ENCODE measurements around the gene MRPS33.

The MRPS33 gene

DNA sequence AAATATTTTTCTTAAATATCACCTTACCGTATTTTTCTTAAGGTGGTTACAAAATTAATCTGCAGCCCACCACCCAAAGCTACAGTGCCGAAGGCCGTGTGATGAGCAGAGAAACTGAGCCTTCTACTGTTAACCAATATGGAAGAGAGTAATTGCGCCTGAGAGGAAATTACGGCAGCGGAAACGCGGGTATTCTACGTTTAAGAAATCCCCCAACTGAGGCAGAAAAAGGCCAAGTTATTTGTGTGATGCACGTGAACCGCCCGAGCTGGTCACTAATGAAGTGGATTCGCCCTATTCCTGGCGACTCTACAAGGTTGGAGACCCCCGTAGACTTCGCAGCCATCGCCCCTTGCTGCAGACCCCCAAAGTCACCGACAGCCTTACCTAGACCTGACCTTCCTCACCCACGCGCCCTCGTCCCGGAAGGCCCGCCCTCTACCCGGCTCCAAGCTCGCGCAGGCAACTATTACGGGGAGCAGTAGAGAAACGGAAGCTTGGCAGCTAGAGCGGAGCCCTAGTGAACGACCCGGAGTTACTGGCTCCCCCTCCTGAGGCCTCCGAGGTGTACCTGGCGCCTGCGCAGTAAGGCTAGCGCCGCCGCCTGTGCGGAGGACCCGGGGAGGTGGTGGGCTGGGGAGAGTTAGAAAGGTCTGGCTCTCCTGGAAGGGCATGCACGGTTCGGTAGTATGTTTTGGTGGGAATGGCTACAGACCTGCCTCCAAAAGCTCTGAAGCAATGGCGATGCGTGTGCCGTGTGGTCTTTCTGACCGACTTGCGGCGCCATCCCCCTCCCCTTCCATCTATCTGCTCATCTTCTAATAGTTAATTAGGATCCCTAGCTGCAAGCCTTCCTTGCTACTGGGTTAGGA is at the start of gene MRPS33:
Gene MRPS33 (minus strand): TSS at position 429 of the 872 bp plus-strand sequence. CDS start 4,319 bp downstream, outside the sequence.
- DNase-seq (ENCODE audit: low read depth), result peak; percentile 97
- TF ChIP-seq, protein P1, sequence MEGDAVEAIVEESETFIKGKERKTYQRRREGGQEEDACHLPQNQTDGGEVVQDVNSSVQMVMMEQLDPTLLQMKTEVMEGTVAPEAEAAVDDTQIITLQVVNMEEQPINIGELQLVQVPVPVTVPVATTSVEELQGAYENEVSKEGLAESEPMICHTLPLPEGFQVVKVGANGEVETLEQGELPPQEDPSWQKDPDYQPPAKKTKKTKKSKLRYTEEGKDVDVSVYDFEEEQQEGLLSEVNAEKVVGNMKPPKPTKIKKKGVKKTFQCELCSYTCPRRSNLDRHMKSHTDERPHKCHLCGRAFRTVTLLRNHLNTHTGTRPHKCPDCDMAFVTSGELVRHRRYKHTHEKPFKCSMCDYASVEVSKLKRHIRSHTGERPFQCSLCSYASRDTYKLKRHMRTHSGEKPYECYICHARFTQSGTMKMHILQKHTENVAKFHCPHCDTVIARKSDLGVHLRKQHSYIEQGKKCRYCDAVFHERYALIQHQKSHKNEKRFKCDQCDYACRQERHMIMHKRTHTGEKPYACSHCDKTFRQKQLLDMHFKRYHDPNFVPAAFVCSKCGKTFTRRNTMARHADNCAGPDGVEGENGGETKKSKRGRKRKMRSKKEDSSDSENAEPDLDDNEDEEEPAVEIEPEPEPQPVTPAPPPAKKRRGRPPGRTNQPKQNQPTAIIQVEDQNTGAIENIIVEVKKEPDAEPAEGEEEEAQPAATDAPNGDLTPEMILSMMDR (IDR thresholded peaks at IDR 0.05; ENCODE audit: insufficient read depth, low read depth, low read length, missing control alignments), result peak; percentile 74

DNA sequence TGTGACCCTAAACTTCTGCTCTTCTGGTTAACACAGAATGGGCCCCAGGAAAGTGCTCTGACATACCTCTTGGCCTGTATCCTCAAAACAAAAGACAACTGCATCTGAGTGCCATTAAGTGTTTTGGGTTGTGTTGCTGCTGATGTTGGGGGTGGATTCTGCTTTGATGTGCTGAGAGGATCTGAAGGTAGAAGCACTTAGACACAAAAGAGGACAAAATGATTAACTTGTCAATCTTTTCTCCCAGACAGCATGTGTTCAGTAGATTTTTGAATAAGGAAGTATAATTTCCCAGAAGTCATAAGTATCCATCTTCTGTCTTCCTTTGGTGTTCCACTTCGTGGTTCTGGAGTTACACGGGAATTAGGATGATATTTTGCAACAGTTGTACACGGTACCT is 43.0 kb upstream of the MRPS33 start:
- DNase-seq (ENCODE audit: low read depth), result no peak
- TF ChIP-seq, protein P1 (IDR thresholded peaks at IDR 0.05; ENCODE audit: insufficient read depth, low read depth, low read length, missing control alignments), result no peak
- H3K4me3 ChIP-seq (ENCODE audit: low read depth, low read length), result no peak overlapping the region

More for the DNA sequence above, at the start of gene MRPS33:
- H3K4me3 ChIP-seq (ENCODE audit: low read depth, low read length), result peak within 1 kb of the TSS; percentile 86

DNA sequence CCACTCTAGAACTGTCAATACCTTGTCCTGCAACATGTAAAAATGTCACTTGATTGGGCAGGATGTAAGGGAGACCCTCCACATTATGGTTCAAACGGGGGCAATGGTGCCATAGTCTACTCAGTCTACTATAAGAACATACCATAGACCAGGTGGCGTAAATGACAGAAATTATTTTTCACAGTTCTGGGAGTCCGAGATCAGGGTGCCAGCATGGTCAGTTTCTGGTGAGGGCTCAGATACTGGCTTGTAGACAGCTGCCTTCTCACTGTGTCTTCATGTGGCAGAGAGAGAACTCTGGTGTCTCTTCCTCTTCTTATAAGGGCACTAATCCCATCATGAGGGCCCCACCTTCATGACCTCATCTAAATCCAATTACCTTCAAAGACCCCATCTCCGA is 40.4 kb upstream of the MRPS33 start:
- DNase-seq (ENCODE audit: low read depth), result no peak
- TF ChIP-seq, protein P1 (IDR thresholded peaks at IDR 0.05; ENCODE audit: insufficient read depth, low read depth, low read length, missing control alignments), result no peak
- H3K4me3 ChIP-seq (ENCODE audit: low read depth, low read length), result no peak overlapping the region

DNA sequence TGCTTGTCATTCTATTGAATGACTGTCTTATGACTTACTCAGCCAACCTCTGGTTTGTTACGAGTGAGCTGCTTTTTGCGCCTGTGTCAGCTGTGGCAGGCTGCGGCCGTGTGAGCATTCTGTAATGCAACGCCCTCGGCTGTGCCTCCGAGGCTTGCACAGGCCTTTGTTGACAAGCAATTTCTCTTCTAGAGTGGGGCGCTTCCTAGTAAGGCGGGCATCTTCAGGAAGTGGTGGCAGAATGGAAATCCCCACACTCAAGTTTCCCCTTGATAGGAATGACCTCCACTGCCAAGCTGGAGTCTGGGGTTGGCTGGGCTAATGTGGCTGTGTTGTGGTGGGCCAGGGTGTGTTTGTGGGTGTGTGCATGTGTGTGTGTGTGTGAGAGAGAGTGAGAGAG is 38.9 kb upstream of the MRPS33 start:
- peak; percentile 64 for DNase-seq (ENCODE audit: low read depth)
- TF ChIP-seq, protein P1 (IDR thresholded peaks at IDR 0.05; ENCODE audit: insufficient read depth, low read depth, low read length, missing control alignments), result no peak
- H3K4me3 ChIP-seq (ENCODE audit: low read depth, low read length), result no peak overlapping the region

DNA sequence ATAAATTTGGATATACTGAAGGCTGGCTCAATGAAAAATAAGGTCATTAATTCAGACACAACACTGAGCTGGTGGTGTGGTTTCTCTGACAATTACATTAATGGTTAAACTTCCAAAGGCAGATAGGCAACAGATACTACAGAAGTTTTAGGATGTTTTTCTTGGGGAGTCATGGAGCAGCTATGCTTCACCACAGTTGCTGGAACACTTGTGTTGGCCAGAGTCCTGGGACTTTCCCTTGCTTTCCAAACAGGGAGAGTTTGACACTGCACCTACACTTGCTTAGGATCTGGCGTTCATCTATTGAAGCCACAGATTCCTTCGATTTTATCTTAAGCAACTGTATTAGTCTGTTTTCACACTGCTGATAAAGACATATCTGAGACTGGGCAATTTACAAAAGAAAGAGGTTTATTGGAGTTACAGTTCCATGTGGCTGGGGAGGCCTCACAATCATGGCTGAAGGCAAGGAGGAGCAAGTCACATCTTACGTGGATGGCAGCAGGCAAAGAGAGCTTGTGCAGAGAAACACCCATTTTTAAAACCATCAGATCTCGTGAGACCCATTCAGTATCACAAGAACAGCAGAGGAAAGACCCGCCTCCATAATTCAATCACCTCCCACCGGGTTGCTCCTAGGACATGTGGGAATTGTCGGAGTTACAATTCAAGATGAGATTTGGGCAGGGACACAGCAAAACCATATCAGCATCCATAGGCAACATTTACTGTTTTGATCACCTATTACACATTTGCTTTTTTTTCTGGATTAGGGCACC is 31.3 kb upstream of the MRPS33 start:
- DNase-seq (ENCODE audit: low read depth), result no peak
- H3K4me3 ChIP-seq (ENCODE audit: low read depth, low read length), result no peak overlapping the region
- TF ChIP-seq, protein P1 (IDR thresholded peaks at IDR 0.05; ENCODE audit: insufficient read depth, low read depth, low read length, missing control alignments), result no peak

DNA sequence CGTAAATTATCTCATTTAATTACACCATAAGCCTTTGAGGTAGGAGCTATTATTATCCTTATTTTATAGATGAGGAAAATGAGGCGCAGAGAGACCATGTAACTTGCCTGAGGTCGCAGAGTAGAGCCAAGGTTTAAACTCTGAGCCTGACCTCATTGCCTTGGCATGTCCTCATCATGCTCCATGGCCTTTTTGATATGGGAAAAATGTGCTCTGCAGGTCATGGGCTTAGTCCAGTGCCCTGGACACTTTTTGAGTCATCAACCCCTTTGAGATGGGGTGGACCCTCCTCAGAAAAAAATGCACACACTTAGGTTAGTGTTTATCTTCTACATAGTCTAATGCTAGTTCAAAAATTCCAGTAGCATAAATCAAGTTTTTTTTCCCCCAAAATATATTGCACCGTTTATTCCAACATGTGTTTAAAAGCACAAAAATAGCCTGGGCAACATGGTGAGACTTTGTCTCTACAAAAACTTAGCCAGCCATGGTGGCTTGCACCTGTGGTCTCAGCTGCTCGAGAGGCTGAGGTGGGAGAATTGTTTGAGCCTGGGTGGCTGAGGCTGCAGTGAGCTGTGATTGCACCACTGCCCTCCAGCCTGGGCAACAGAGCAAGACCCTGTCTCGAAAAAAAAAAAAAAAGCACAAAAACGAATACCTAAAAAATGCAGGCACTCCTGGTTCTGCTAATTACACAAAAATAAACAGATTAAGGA is 30.5 kb upstream of the MRPS33 start:
- no peak for DNase-seq (ENCODE audit: low read depth)
- no peak overlapping the region for H3K4me3 ChIP-seq (ENCODE audit: low read depth, low read length)
- TF ChIP-seq, protein P1 (IDR thresholded peaks at IDR 0.05; ENCODE audit: insufficient read depth, low read depth, low read length, missing control alignments), result no peak

Measured in GM12865 (cell line).